GM18499 (cell line): Measurements from ENCODE around the gene AGTR2.
A peak's percentile ranks its signal among the peaks of the same experiment; 100 is the strongest.
"Not testable (repeated sequence)": the region's sequence is repeated elsewhere in the genome, so short reads cannot be mapped to it uniquely, and the experiment has no call there.

Source experiments
- ATAC-seq: cut with Tn5 transposase; IDR thresholded peaks from one replicate; pipeline ENCODE4 v1.9.1; 2021; ENCODE audit warnings: moderate number of reproducible peaks; ENCODE audit not compliant: insufficient read depth, unreplicated experiment

AGTR2 gene

DNA sequence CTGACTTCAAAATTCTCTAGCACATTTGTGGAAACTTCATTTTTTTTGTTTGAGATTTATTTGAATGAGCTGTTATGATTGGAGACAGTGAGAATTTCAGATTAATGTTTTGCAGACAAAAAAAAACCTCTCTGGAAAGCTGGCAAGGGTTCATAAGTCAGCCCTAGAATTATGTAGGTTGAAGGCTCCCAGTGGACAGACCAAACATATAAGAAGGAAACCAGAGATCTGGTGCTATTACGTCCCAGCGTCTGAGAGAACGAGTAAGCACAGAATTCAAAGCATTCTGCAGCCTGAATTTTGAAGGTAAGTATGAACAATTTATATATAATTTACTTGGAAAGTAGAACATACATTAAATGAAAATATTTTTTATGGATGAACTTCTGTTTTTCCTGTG lies at the start of gene AGTR2:
Gene AGTR2, plus strand, starts transcription at position 234 of the 400 bp plus-strand sequence. CDS start 1,537 bp downstream, outside the sequence.
- no peak for ATAC-seq

- ATAC-seq, result no peak
Measured at GRCh38 chrX:116135277-116135676, 35.3 kb upstream of the AGTR2 start.

- ATAC-seq, result not testable (repeated sequence)
Measured at GRCh38 chrX:116141270-116141669, 29.3 kb upstream of the AGTR2 start.

DNA sequence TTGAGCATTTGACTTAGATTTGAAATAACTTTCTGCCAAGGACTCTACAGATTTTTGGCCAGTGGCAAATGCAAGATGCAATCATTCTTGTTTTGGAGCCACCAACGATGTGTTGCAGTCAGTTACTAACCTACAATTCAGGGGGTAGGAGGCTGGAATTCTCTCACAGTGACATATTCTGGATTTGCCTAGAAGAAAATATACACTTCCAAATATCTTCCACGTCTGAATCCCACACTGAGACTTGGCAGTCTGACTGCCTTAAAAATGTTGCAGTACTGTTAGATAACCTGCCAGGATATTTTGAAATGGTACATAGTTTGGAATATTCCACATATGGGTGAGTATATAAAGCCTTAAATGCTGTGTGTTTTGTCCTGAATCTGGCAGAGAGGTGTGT lies 27.6 kb upstream of the AGTR2 start:
- no peak for ATAC-seq

GRCh38 chrX:116172976-116173375 lies 2.4 kb downstream of the AGTR2 start:
- no peak for ATAC-seq

- no peak for ATAC-seq
Measured at GRCh38 chrX:116181300-116181699, 10.8 kb downstream of the AGTR2 start.

DNA sequence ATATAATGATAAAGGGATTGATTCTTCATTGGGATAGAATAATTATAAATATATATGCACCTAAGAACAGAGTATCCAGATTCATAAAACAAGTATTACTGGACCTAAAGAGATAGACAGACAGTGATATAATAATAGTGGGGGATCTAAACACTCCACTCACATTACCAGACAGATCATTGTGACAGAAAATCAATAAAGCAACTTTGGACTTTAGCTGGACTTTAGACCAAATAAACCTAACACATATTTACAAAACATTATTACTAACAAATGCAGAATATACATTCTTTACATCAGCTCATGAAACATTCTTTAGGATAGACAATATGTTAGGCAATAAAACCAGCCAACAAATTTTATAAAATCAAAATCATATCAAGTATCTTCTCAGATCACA lies 14.6 kb downstream of the AGTR2 start:
- ATAC-seq, result no peak

- ATAC-seq, result no peak
Measured at GRCh38 chrX:116194649-116195048, 24.1 kb downstream of the AGTR2 start.

DNA sequence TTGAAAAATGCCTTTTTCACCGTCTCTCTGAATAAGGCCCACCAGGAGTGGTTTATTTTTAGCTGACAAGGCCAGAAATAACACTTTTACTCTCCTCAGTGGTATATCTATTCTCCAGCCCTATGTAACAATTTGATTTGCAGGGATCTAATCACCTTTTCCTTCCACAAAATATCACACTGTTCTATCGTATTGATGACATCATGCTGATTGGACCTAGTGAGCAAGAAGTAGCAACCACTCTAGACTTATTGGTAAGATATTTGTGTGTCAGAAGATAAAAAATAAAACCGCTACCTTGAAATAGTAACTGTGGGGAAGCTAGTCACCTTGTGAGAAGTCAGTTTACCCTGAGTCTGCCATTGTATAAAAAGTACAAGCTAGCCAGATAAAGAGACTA lies 27.7 kb downstream of the AGTR2 start:
- no peak for ATAC-seq

GRCh38 chrX:116198810-116199209 lies 28.3 kb downstream of the AGTR2 start:
- ATAC-seq, result peak; percentile 60

GRCh38 chrX:116204932-116205331 lies 34.4 kb downstream of the AGTR2 start:
- ATAC-seq, result no peak

DNA sequence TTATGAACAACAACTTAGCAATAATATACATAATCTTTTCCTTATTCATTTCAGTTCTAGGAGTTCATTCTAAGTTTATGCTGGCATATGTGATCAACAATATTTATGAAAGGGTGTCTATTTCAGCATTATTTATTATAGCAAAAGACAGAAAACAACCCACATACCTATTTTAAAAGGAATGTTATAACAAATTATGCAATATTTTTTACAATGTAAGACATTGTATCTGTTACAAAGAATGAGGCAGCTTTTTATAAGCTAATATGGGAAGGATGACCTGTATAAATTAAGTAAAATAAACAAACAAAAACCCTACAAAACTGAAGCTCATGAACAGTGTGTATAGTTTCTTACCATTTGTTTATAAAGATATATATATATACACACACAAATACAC lies 42.7 kb downstream of the AGTR2 start:
- ATAC-seq, result no peak

- ATAC-seq, result not testable (repeated sequence)
Measured at GRCh38 chrX:116217080-116217479, 46.5 kb downstream of the AGTR2 start.
